SK-N-SH (cell line): ENCODE measurements around the gene DENND5B. TPM values are rescaled to one million over a fixed set of nuclear protein-coding genes. Genes with fewer than 3 reads are reported as not detected.

Experiments used
- CTCF ChIA-PET: fragments of 300-600, 350-600 bp; formaldehyde crosslinking; extraction: SDS; loops from one replicate; lab custom pipeline; 2021; lab: Yijun Ruan, JAX
- POLR2A ChIA-PET: fragments of 350-600 bp; sonication (Branson Sonifier 250); formaldehyde crosslinking; extraction: SDS; loops from one replicate; lab custom pipeline; 2020; ENCODE audit warnings: antibody characterized with exemption, inconsistent platforms; lab: Yijun Ruan, JAX
- DNase-seq: peaks from one replicate; pipeline ENCODE4 v3.0.0; 2012
- H2AFZ ChIP-seq: fragments of 200-600 bp; sonication (generic); 2 replicates; pipeline ENCODE4 v1.8.1; 2016; ENCODE audit warnings: antibody characterized with exemption, mild to moderate bottlenecking, low read depth
- H3F3A ChIP-seq: fragments of 200-600 bp; sonication (generic); replicated peaks from 2 replicates; pipeline ENCODE3; 2016; ENCODE audit warnings: antibody characterized with exemption, mild to moderate bottlenecking; ENCODE audit not compliant: insufficient read depth
- H3K27ac ChIP-seq, 2 experiments: fragments of 200-500 bp in 1 of 2; fragments of 200-600 bp in 1 of 2; sonication (Bioruptor generic) in 1 of 2; sonication (generic), shearing (Covaris generic) in 1 of 2; 2 replicates each; pipeline versions ENCODE4 v1.5.1 to v1.6.1; 2014 to 2016; ENCODE audit warnings: low read depth in 2 of 2, inconsistent platforms in 1 of 2, low read length in 1 of 2, mild to moderate bottlenecking in 1 of 2, mixed read lengths in 1 of 2
- H3K27me3 ChIP-seq: fragments of 200-600 bp; sonication (generic), shearing (Covaris generic); 2 replicates; pipeline ENCODE4 v1.6.1; 2016; ENCODE audit warnings: mixed run types; ENCODE audit not compliant: insufficient read depth
- H3K36me3 ChIP-seq, 2 experiments: fragments of 200-500 bp in 1 of 2; fragments of 200-600 bp in 1 of 2; sonication (Bioruptor generic) in 1 of 2; sonication (generic) in 1 of 2; replicated peaks in 1 of 2; 2 replicates each; pipeline versions ENCODE3 to v1.5.1; 2014 to 2016; ENCODE audit warnings: low read length in 1 of 2, mild to moderate bottlenecking in 1 of 2; ENCODE audit not compliant: insufficient read depth in 2 of 2, control insufficient read depth in 1 of 2
- H3K4me1 ChIP-seq, 2 experiments: fragments of 200-500 bp in 1 of 2; fragments of 200-600 bp in 1 of 2; sonication (Bioruptor generic) in 1 of 2; sonication (generic), shearing (Covaris generic) in 1 of 2; 2 replicates each; pipeline versions ENCODE4 v1.5.1 to v1.6.1; 2014 to 2016; ENCODE audit warnings: low read depth in 1 of 2, low read length in 1 of 2, mixed run types in 1 of 2; ENCODE audit not compliant: insufficient read depth in 2 of 2, control insufficient read depth in 1 of 2
- H3K4me2 ChIP-seq: fragments of 200-600 bp; sonication (generic), shearing (Covaris generic); 2 replicates; pipeline ENCODE4 v1.6.1; 2017; ENCODE audit warnings: mixed run types
- H3K4me3 ChIP-seq, 2 experiments: fragments of 200-500 bp in 1 of 2; fragments of 200-600 bp in 1 of 2; sonication (Bioruptor generic) in 1 of 2; sonication (generic), shearing (Covaris generic) in 1 of 2; 2 replicates each; pipeline versions ENCODE4 v1.5.1 to v1.8.1; 2014 to 2016; ENCODE audit warnings: low read depth in 2 of 2, inconsistent platforms in 1 of 2, low read length in 1 of 2, mild to moderate bottlenecking in 1 of 2, mixed read lengths in 1 of 2, moderate library complexity in 1 of 2
- H3K79me2 ChIP-seq: fragments of 200-600 bp; sonication (generic); 2 replicates; pipeline ENCODE4 v1.8.1; 2017; ENCODE audit warnings: mild to moderate bottlenecking; ENCODE audit not compliant: insufficient read depth
- H3K9ac ChIP-seq: fragments of 200-600 bp; sonication (generic); 2 replicates; pipeline ENCODE4 v1.6.1; 2017; ENCODE audit warnings: mixed run types
- H3K9me2 ChIP-seq: fragments of 200-600 bp; sonication (generic); 2 replicates; pipeline ENCODE4 v1.6.1; 2017; ENCODE audit warnings: mixed run types
- H3K9me3 ChIP-seq: fragments of 200-600 bp; sonication (generic); 2 replicates; pipeline ENCODE4 v1.6.1; 2017; ENCODE audit warnings: mixed run types, mild to moderate bottlenecking, moderate library complexity
- H4K20me1 ChIP-seq: fragments of 200-600 bp; sonication (generic); 2 replicates; pipeline ENCODE4 v1.6.1; 2017; ENCODE audit warnings: mild to moderate bottlenecking, mixed run types; ENCODE audit not compliant: insufficient read depth
- ELF1 ChIP-seq: IDR thresholded peaks from 2 replicates; pipeline ENCODE4 v1.4.0; 2012
- FOXJ3 ChIP-seq: sonication (generic); formaldehyde crosslinking; IDR thresholded peaks from 2 replicates; pipeline ENCODE4 v1.5.1; 2020; ENCODE audit warnings: mild to moderate bottlenecking, missing genetic modification reagents
- FOXM1 ChIP-seq: IDR thresholded peaks from 2 replicates; pipeline ENCODE4 v1.4.0; 2012; ENCODE audit warnings: low read depth, mild to moderate bottlenecking
- GABPA ChIP-seq: IDR thresholded peaks from 2 replicates; pipeline ENCODE4 v1.4.0; 2012; ENCODE audit warnings: low read depth, mild to moderate bottlenecking
- GATA2 ChIP-seq: sonication (generic); formaldehyde crosslinking; IDR thresholded peaks from 2 replicates; pipeline ENCODE4 v1.5.0; 2020; ENCODE audit warnings: mild to moderate bottlenecking, missing genetic modification reagents
- NFIC ChIP-seq: IDR thresholded peaks from 2 replicates; pipeline ENCODE4 v1.4.0; 2012; ENCODE audit warnings: borderline replicate concordance
- POLR2AphosphoS5 ChIP-seq: IDR thresholded peaks from 2 replicates; pipeline ENCODE4 v1.6.1; 2012; ENCODE audit warnings: low read depth, low read length
- RCOR1 ChIP-seq: fragments of 150-350 bp; IDR thresholded peaks from 2 replicates; pipeline ENCODE4 v1.6.1; 2017; ENCODE audit warnings: antibody characterized with exemption, low read length
- TAF1 ChIP-seq: IDR thresholded peaks from 2 replicates; pipeline ENCODE4 v1.6.1; 2012; ENCODE audit warnings: low read depth, mild to moderate bottlenecking, low read length, moderate library complexity, borderline replicate concordance
- WGBS: methylation state at CpG from one replicate; pipeline ENCODE4 v1.1.6; 2017; ENCODE audit warnings: low lambda C conversion rate; 5-methylcytosine and 5-hydroxymethylcytosine counted together
- polyA plus RNA-seq, 3 experiments: library from polyadenylated mRNA; depleted of rRNA; stranded (reverse); fragments of >200 nt; gene quantifications; 2 replicates each; pipeline ENCODE4 v1.2.3, GENCODE V29; 2012
- TF ChIP-seq, protein P1 (sequence below): IDR thresholded peaks from 2 replicates; pipeline ENCODE4 v1.6.1; 2012; ENCODE audit warnings: mild to moderate bottlenecking, low read depth, low read length, moderate library complexity
- TF ChIP-seq, protein P2 (sequence below): fragments of 200-600 bp; sonication (generic); IDR thresholded peaks from 2 replicates; pipeline ENCODE4 v1.6.1; 2017; ENCODE audit warnings: antibody characterized with exemption, mild to moderate bottlenecking, moderate library complexity
- TF ChIP-seq, protein P3 (sequence below): IDR thresholded peaks from 2 replicates; pipeline ENCODE4; 2012

The DENND5B gene
- polyA plus RNA-seq, 1 of the 3 experiments (the other 2 are of a cell fraction) = 5.3 TPM

DNA sequence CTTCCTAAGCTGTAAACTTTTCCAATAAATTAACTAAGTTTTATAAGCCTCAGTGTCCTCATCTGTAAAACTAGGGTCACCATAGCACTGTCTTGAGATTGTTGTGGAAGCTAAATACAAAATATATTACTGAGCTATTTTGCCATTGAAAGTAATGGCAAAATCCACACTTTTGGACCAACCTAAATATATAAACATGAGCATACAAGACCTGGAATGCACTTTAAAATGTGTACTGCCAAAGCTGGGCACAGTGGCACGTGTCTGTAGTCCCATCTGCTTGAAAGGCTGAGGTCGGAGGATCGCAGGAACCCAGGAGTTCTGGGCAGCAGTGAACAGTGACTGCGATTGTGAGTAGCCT lies 235.2 kb downstream of the DENND5B start:
- no peaks in the 10 kb centered on the region for H4K20me1 ChIP-seq

DNA sequence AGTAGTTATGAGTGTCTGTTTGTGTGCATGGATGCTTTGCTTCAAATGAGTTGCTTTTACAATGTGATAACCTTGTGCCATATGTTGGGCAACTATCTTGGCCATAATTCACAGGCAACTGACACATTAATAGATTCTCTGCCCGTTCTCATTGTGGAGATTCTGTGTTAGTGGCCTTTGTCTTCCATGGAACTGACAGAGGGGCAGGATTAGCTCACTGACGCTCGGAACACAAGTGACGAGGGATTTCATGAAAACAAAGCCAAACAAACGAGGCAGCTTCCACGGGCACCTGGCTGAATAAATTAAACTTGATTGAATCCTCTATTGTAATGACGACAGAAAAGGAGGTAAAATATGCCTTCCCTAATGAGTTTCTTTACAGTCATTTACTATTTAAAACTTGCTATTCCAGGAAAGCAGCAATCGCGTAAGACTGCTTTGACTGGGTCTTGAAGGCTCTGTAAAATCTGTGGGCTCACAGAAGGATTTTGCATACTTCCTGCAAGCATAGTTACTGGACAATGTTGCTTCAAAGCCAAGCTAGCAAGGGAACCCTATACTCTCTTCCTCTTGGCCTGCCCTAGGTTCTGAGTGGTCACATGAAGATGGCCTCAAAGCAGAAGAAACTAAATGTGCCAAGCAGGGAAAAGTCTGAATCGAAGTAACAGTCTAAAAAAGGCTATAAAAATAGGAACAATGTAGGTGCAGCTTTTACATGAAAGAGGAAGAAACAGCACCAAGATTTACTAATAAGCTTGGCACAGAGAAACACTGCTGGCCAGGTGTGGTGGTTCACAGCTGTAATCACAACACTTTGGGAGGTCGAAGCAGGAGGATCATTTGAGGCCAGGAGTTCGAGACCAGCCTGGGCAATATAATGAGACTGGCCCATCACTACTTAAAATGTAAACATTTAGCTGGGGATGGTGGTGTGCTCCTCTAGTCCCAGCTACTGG lies 236.9 kb downstream of the DENND5B start:
- H3K9me3 ChIP-seq = no peaks in the 10 kb centered on the region
- no peaks in the 10 kb centered on the region for H3K36me3 ChIP-seq
- H3F3A ChIP-seq = no peaks in the 10 kb centered on the region
- H4K20me1 ChIP-seq = no peaks in the 10 kb centered on the region
- ChIA-PET CTCF (no interaction called here), POLR2A (no interaction called here)
- H3K9ac ChIP-seq = no peak overlapping the region
- 68% methylated on average over 12 of the region's 12 CpGs for WGBS
- H3K4me1 ChIP-seq = no peaks in the 10 kb centered on the region
- TF ChIP-seq, protein P1, sequence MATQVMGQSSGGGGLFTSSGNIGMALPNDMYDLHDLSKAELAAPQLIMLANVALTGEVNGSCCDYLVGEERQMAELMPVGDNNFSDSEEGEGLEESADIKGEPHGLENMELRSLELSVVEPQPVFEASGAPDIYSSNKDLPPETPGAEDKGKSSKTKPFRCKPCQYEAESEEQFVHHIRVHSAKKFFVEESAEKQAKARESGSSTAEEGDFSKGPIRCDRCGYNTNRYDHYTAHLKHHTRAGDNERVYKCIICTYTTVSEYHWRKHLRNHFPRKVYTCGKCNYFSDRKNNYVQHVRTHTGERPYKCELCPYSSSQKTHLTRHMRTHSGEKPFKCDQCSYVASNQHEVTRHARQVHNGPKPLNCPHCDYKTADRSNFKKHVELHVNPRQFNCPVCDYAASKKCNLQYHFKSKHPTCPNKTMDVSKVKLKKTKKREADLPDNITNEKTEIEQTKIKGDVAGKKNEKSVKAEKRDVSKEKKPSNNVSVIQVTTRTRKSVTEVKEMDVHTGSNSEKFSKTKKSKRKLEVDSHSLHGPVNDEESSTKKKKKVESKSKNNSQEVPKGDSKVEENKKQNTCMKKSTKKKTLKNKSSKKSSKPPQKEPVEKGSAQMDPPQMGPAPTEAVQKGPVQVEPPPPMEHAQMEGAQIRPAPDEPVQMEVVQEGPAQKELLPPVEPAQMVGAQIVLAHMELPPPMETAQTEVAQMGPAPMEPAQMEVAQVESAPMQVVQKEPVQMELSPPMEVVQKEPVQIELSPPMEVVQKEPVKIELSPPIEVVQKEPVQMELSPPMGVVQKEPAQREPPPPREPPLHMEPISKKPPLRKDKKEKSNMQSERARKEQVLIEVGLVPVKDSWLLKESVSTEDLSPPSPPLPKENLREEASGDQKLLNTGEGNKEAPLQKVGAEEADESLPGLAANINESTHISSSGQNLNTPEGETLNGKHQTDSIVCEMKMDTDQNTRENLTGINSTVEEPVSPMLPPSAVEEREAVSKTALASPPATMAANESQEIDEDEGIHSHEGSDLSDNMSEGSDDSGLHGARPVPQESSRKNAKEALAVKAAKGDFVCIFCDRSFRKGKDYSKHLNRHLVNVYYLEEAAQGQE = no peak
- no peak overlapping the region for H3K4me2 ChIP-seq
- H3K4me3 ChIP-seq = no peak overlapping the region
- DNase-seq = no peak
- no peak overlapping the region for H2AFZ ChIP-seq
- H3K27ac ChIP-seq = no peak overlapping the region
- H3K79me2 ChIP-seq = no peaks in the 10 kb centered on the region
- no peaks in the 10 kb centered on the region for H3K9me2 ChIP-seq
- H3K27me3 ChIP-seq = no peaks in the 10 kb centered on the region

More for the DNA sequence above, 235.2 kb downstream of the DENND5B start:
- ChIA-PET POLR2A (no interaction called here), CTCF (no interaction called here)
- Histone ChIP-seq H3F3A (no peaks in the 10 kb centered on the region), H3K9ac (no peak overlapping the region), H2AFZ (no peak overlapping the region), H3K4me2 (no peak overlapping the region), H3K27me3 (no peaks in the 10 kb centered on the region), H3K4me1 (no peaks in the 10 kb centered on the region), H3K9me3 (no peaks in the 10 kb centered on the region), H3K79me2 (no peaks in the 10 kb centered on the region), H3K4me3 (no peak overlapping the region), H3K36me3 (no peaks in the 10 kb centered on the region), H3K27ac (no peak overlapping the region), H3K9me2 (no peaks in the 10 kb centered on the region)
- WGBS = 73% methylated on average over 4 of the region's 4 CpGs
- no peak for DNase-seq
- TF ChIP-seq TAF1 = no peak
- no peak for TF ChIP-seq ELF1
- no peak for TF ChIP-seq NFIC
- TF ChIP-seq, protein P2, sequence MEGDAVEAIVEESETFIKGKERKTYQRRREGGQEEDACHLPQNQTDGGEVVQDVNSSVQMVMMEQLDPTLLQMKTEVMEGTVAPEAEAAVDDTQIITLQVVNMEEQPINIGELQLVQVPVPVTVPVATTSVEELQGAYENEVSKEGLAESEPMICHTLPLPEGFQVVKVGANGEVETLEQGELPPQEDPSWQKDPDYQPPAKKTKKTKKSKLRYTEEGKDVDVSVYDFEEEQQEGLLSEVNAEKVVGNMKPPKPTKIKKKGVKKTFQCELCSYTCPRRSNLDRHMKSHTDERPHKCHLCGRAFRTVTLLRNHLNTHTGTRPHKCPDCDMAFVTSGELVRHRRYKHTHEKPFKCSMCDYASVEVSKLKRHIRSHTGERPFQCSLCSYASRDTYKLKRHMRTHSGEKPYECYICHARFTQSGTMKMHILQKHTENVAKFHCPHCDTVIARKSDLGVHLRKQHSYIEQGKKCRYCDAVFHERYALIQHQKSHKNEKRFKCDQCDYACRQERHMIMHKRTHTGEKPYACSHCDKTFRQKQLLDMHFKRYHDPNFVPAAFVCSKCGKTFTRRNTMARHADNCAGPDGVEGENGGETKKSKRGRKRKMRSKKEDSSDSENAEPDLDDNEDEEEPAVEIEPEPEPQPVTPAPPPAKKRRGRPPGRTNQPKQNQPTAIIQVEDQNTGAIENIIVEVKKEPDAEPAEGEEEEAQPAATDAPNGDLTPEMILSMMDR = no peak
- no peak for TF ChIP-seq POLR2AphosphoS5
- TF ChIP-seq, protein P3, sequence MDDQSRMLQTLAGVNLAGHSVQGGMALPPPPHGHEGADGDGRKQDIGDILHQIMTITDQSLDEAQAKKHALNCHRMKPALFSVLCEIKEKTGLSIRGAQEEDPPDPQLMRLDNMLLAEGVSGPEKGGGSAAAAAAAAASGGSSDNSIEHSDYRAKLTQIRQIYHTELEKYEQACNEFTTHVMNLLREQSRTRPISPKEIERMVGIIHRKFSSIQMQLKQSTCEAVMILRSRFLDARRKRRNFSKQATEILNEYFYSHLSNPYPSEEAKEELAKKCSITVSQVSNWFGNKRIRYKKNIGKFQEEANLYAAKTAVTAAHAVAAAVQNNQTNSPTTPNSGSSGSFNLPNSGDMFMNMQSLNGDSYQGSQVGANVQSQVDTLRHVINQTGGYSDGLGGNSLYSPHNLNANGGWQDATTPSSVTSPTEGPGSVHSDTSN = no peak
- TF ChIP-seq GATA2 (CRISPR knock-in tag) = no peak
- no peak for TF ChIP-seq GABPA
- TF ChIP-seq RCOR1 = no peak
- no peak for TF ChIP-seq FOXM1
- no peak for TF ChIP-seq FOXJ3 (CRISPR knock-in tag)
